ENCODE measurements around the gene MBD3L5.
"Not testable (repeated sequence)": the region's sequence is repeated elsewhere in the genome, so short reads cannot be mapped to it uniquely, and the experiment has no call there.

DNA sequence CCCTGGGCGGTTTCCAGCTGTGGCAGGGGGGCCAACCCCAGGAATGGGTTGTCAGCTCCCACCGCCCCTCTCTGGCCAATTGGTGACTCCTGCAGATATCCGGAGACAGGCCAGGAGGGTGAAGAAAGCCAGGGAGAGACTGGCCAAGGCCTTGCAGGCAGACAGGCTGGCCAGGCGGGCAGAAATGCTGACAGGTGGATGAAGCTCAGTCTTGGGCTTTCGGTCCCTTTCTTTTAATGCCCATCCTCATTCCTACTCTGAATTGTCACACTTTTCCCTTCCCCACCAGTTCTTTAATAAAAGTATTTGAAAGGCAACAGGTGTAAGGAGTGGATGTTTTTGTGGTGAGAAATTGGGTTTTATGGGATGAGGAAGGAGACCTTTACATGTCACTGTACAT, 21.0 kb downstream of the MBD3L5 start:
- TF ChIP-seq, protein P1, sequence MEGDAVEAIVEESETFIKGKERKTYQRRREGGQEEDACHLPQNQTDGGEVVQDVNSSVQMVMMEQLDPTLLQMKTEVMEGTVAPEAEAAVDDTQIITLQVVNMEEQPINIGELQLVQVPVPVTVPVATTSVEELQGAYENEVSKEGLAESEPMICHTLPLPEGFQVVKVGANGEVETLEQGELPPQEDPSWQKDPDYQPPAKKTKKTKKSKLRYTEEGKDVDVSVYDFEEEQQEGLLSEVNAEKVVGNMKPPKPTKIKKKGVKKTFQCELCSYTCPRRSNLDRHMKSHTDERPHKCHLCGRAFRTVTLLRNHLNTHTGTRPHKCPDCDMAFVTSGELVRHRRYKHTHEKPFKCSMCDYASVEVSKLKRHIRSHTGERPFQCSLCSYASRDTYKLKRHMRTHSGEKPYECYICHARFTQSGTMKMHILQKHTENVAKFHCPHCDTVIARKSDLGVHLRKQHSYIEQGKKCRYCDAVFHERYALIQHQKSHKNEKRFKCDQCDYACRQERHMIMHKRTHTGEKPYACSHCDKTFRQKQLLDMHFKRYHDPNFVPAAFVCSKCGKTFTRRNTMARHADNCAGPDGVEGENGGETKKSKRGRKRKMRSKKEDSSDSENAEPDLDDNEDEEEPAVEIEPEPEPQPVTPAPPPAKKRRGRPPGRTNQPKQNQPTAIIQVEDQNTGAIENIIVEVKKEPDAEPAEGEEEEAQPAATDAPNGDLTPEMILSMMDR (IDR thresholded peaks at IDR 0.05), result not testable (repeated sequence)
- TF ChIP-seq POLR2A (IDR thresholded peaks at IDR 0.05), result not testable (repeated sequence)
